HG02623 (cell line): ENCODE results near the gene FAM199X.
"Not testable (repeated sequence)": the region's sequence is repeated elsewhere in the genome, so short reads cannot be mapped to it uniquely, and the experiment has no call there.

Experiments
- ATAC-seq: cut with Tn5 transposase; IDR thresholded peaks from one replicate; pipeline ENCODE4 v1.9.1; 2021; ENCODE audit warnings: moderate library complexity; ENCODE audit not compliant: unreplicated experiment

Gene FAM199X

GRCh38 chrX:104187931-104188330 is 21.7 kb downstream of the FAM199X start:
- no peak for ATAC-seq

- ATAC-seq: no peak
These were observed 23.6 kb downstream of the FAM199X start for GRCh38 chrX:104189837-104190236.

GRCh38 chrX:104193485-104193884 is 27.2 kb downstream of the FAM199X start:
- ATAC-seq: no peak

GRCh38 chrX:104195013-104195412 is 28.8 kb downstream of the FAM199X start:
- ATAC-seq: peak; percentile 37

- ATAC-seq: peak; percentile 66
These were observed 29.3 kb downstream of the FAM199X start for GRCh38 chrX:104195489-104196084.

- no peak for ATAC-seq
These were observed 39.3 kb downstream of the FAM199X start for GRCh38 chrX:104205548-104205947.

GRCh38 chrX:104211187-104211586 is 44.9 kb downstream of the FAM199X start:
- no peak for ATAC-seq

GRCh38 chrX:104230060-104230459 is 63.8 kb downstream of the FAM199X start:
- ATAC-seq: not testable (repeated sequence)
